HUES64 (cell line): ENCODE data around the gene FAM174C.

Experiments
- H3K27ac ChIP-seq: 2 replicates; pipeline ENCODE4 v1.7.0; 2013; ENCODE audit warnings: low read depth, low read length, inconsistent platforms
- H3K27me3 ChIP-seq: 2 replicates; pipeline ENCODE4 v1.6.1; 2013; ENCODE audit warnings: mild to moderate bottlenecking, low read length; ENCODE audit not compliant: insufficient read depth
- H3K36me3 ChIP-seq: 2 replicates; pipeline ENCODE4 v1.6.1; 2013; ENCODE audit warnings: mild to moderate bottlenecking, low read length; ENCODE audit not compliant: insufficient read depth
- H3K4me1 ChIP-seq: 2 replicates; pipeline ENCODE4 v1.6.1; 2013; ENCODE audit warnings: mild to moderate bottlenecking, low read length, moderate library complexity; ENCODE audit not compliant: insufficient read depth
- H3K4me3 ChIP-seq: 2 replicates; pipeline ENCODE4 v1.5.1; 2013; ENCODE audit warnings: mild to moderate bottlenecking, low read length, moderate library complexity
- H3K9ac ChIP-seq: 2 replicates; pipeline ENCODE4 v1.6.1; 2013; ENCODE audit warnings: mild to moderate bottlenecking, low read depth, low read length
- H3K9me3 ChIP-seq: 2 replicates; pipeline ENCODE4 v1.6.1; 2013; ENCODE audit warnings: low read depth, low read length; ENCODE audit not compliant: insufficient read depth
- WGBS: fragments of 150-250, 120-280 bp; methylation state at CpG from one replicate; pipeline ENCODE4 v1.1.7; 2013; ENCODE audit warnings: missing lambda C conversion rate; 5-methylcytosine and 5-hydroxymethylcytosine counted together

The FAM174C gene

GRCh38 chr19:1293782-1294604, 18.7 kb downstream of the FAM174C start:
- Histone ChIP-seq H3K27ac (no peak overlapping the region), H3K4me3 (no peak overlapping the region), H3K9ac (no peak overlapping the region), H3K4me1 (no peaks in the 10 kb centered on the region), H3K9me3 (no peaks in the 10 kb centered on the region), H3K36me3 (no peaks in the 10 kb centered on the region), H3K27me3 (peaks cover 7% of the 10 kb centered on the region)
- 87% methylated on average over 35 of the region's 35 CpGs for WGBS

- WGBS = 71% methylated on average over 14 of the region's 14 CpGs
- Histone ChIP-seq H3K9me3 (no peaks in the 10 kb centered on the region), H3K27me3 (peaks cover 7% of the 10 kb centered on the region), H3K4me1 (no peaks in the 10 kb centered on the region), H3K27ac (no peak overlapping the region), H3K36me3 (no peaks in the 10 kb centered on the region), H3K9ac (no peak overlapping the region), H3K4me3 (no peak overlapping the region)
Observed at GRCh38 chr19:1294688-1295087, 19.4 kb downstream of the FAM174C start.

DNA sequence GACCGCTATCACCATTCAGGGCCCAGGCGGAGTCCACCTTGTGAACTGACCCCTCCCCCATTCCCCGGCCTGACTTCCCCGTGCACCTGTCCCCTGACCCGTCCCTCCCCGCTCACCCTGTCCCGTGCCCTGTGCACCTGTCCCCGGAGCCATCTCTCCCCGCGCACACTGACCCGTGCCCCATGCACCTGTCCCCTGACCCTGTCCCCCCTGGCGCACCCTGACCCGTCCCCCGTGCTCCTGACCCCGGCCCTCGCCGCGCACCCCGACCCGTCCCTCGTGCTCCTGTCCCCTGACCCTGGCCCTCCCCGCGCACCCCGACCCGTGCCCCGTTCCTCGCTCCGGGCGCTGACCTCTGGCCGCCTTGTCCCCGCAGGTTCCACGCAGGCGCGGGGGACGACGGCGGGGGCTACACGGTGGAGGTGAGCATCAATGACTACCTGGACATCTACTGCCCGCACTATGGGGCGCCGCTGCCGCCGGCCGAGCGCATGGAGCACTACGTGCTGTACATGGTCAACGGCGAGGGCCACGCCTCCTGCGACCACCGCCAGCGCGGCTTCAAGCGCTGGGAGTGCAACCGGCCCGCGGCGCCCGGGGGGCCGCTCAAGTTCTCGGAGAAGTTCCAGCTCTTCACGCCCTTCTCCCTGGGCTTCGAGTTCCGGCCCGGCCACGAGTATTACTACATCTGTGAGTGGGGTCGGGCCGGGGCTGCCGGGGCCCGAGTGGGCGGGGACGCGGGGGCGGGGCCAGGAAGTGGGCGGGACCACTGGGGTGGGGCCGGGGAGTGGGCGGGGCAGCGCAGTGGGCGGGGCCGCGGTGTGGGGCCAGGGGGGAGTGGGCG, 20.1 kb downstream of the FAM174C start:
- Histone ChIP-seq H3K27ac (no peak overlapping the region), H3K4me1 (no peaks in the 10 kb centered on the region), H3K9ac (no peak overlapping the region), H3K9me3 (no peaks in the 10 kb centered on the region), H3K36me3 (no peaks in the 10 kb centered on the region), H3K4me3 (peak overlapping the region; percentile 49), H3K27me3 (peaks cover 7% of the 10 kb centered on the region)
- WGBS = 24% methylated on average over 76 of the region's 82 CpGs

- Histone ChIP-seq H3K9ac (no peak overlapping the region), H3K4me1 (no peaks in the 10 kb centered on the region), H3K27ac (no peak overlapping the region), H3K36me3 (no peaks in the 10 kb centered on the region), H3K9me3 (no peaks in the 10 kb centered on the region), H3K27me3 (peaks cover 7% of the 10 kb centered on the region), H3K4me3 (no peak overlapping the region)
- WGBS = 92% methylated on average over 13 of the region's 13 CpGs
Observed at GRCh38 chr19:1296078-1296477, 20.7 kb downstream of the FAM174C start.

DNA sequence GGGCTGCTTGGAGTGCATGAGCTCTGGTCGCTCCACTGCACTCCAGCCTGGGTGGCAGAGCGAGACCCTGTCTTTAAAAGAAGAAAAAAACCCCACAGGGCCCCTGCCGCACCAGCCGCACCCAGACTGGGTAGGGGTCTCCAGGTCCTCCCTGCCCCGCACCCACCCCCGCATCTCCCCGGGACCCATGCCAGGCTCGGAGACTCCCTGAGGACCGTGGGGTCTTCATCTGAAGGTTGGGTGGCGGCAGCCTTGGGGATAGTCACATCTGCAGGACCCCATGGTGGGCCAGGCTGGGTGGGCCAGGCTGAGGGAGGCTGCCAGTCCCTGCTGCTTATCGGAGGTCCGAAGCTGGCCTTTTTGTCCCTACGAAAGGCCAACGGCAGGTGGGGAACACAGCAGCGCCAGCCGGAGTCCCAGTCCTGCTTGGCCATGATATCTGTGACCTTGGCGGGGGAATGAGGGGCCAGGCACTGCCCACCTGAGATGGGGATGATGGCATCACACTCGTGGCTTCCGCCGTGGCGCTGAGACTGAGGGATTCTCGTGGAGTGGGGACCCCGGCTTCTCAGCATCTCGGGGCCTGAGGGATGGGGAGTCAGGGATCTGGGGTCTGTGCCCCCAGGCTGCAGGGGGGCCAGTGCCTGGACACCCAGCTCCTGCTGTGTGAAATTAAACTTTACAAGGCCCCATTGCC, 21.4 kb downstream of the FAM174C start:
- Histone ChIP-seq H3K4me1 (no peaks in the 10 kb centered on the region), H3K27me3 (peaks cover 7% of the 10 kb centered on the region)

DNA sequence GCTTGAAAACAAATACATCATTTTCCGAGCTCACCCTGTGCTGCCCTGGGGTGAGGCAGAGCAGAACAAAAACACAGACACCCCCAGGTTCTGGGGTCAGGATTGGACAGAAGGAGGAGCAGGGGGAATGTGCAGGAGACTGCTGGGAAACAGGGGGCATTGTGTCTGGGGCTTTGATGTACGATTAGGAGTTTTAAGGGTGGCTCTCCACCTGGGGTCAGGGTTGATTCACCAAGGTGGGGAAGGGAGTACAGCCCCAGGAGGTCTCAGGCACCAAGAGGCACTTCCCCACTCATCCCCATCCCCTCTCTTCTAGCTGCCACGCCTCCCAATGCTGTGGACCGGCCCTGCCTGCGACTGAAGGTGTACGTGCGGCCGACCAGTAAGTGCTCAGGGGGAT, 22.9 kb downstream of the FAM174C start:
- Histone ChIP-seq H3K9ac (no peak overlapping the region), H3K4me3 (no peak overlapping the region), H3K27me3 (peaks cover 7% of the 10 kb centered on the region), H3K9me3 (no peaks in the 10 kb centered on the region), H3K4me1 (no peaks in the 10 kb centered on the region), H3K36me3 (no peaks in the 10 kb centered on the region), H3K27ac (no peak overlapping the region)
- 86% methylated on average over 8 of the region's 8 CpGs for WGBS

More for the DNA sequence above, 21.4 kb downstream of the FAM174C start:
- no peak overlapping the region for H3K27ac ChIP-seq
- WGBS = 95% methylated on average over 24 of the region's 24 CpGs
- H3K4me3 ChIP-seq = no peak overlapping the region
- H3K36me3 ChIP-seq = no peaks in the 10 kb centered on the region
- no peaks in the 10 kb centered on the region for H3K9me3 ChIP-seq
- no peak overlapping the region for H3K9ac ChIP-seq

- no peak overlapping the region for H3K27ac ChIP-seq
- H3K27me3 ChIP-seq = peaks cover 4% of the 10 kb centered on the region
- no peak overlapping the region for H3K4me3 ChIP-seq
- WGBS = 90% methylated on average over 34 of the region's 34 CpGs
- no peak overlapping the region for H3K9ac ChIP-seq
- no peaks in the 10 kb centered on the region for H3K36me3 ChIP-seq
- H3K4me1 ChIP-seq = no peaks in the 10 kb centered on the region
- H3K9me3 ChIP-seq = no peaks in the 10 kb centered on the region
Observed at GRCh38 chr19:1299801-1300200, 24.5 kb downstream of the FAM174C start.

DNA sequence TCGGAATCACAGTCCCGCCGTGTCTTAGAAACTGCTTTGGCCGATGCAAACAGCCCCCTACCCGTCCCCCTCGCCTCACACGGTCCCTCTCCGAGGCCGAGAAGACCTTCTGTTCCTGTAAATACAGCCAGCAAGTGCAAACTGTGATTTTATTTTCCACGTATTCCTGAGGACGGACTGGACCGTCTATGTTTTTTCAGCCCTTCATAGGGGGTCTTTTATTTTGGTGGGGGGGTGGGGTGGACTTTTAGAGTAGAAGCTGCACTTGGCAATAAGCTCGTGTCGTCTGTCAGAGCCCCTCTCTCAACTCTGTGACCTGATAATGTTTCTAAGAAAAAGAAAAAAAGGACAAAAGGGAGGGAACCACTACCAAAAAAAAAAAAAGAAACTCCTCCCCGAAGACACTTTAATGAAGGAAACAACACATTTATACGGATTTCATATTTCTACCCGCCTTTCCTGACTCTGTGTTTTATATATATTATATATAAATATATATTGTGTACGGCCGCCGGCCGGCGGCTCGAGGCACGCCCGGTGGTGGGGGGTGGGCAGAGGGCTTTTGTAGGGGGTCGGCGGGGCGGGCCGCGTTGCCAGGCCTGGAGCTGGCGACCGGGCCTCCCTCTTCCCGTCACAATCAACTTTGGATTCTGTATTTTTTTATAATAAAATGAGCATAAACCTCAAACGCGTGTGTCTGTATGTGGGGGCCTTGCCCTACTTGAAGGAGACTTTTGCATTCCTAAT, 25.6 kb downstream of the FAM174C start:
- H3K4me3 ChIP-seq = no peak overlapping the region
- no peak overlapping the region for H3K9ac ChIP-seq
- no peaks in the 10 kb centered on the region for H3K36me3 ChIP-seq
- no peaks in the 10 kb centered on the region for H3K4me1 ChIP-seq
- 93% methylated on average over 18 of the region's 35 CpGs for WGBS
- no peaks in the 10 kb centered on the region for H3K27me3 ChIP-seq
- H3K27ac ChIP-seq = no peak overlapping the region
- no peaks in the 10 kb centered on the region for H3K9me3 ChIP-seq

DNA sequence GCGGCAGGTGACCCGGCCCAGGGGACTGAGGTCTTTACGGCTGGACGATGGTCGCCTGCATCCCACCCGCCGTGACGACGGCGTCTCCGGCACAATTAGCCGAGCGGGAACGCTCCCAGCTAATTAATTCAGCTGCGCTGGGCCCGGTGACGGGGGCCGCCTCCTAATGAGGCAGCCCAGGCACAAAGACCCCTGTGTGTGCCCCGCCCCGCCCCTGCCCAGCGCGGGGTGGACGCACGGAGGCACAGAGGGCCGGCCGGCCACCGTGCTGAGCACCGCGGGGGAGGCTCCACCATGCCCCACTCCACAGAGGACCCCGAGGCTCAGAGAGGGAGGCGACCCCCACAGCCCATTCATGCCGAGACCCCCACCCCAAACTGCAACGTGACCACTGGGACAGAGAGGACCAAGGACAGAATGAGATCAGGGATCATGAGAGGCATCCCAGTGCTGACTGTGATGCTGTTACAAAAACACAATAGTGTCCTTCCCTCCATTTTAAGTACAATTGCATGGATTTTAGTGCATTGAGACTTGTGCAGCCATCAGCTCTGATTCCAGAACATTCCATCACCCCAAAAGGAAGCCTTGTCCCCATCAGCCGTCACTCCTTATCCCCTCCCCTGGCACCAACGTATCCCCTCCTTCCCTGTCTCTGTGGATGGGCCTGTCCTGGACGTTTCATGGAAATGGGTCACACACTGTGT, 27.4 kb downstream of the FAM174C start:
- Histone ChIP-seq H3K27me3 (no peaks in the 10 kb centered on the region), H3K4me1 (no peaks in the 10 kb centered on the region), H3K4me3 (no peak overlapping the region), H3K9ac (no peak overlapping the region), H3K36me3 (no peaks in the 10 kb centered on the region), H3K27ac (no peak overlapping the region), H3K9me3 (no peaks in the 10 kb centered on the region)
- WGBS = 90% methylated on average over 36 of the region's 36 CpGs

DNA sequence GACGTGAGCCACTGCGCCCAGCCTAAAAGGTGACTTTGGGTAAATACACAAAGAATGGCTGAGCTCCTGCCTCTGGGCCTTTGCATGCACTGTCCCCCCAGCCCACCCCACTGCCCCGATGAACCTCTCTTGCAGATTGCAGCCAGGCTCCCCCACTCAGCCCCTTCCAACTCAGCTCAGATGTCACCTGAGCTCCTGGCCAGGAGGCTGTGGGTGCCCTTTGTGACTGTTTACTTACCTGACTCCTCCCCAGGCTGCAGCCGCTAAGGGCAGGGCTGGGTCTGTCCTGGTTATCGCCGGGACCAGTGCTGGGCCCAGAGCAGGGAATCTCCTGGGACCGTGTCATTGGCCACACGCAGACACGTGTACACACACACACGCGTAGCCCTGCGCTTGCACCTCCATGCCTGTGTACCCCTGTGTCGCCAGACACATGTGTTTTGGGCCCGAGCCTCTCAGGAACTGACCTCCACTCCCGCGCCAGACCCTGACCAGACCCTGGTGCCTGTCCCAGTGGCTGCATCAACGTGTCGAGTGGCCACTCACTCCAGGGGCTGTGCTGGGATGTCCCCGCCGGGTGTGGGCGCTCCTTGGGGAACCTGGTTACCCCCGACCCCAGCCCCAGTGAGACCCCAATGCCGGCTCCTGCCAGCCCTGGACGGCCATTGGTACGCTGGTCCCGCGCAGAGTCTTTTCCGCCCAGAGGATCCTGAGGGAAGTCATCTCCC, 29.0 kb downstream of the FAM174C start:
- 93% methylated on average over 28 of the region's 28 CpGs for WGBS
- Histone ChIP-seq H3K4me3 (no peak overlapping the region), H3K27ac (no peak overlapping the region), H3K9ac (no peak overlapping the region), H3K4me1 (no peaks in the 10 kb centered on the region), H3K36me3 (no peaks in the 10 kb centered on the region), H3K27me3 (no peaks in the 10 kb centered on the region), H3K9me3 (no peaks in the 10 kb centered on the region)
